Neural crest cell (in vitro differentiated cells): Measurements from ENCODE around the gene PPP6C. TPM values are rescaled to one million over a fixed set of nuclear protein-coding genes. Genes with fewer than 3 reads are reported as not detected.
A peak's percentile ranks its signal among the peaks of the same experiment; 100 is the strongest.

Experiments used
- DNase-seq: peaks from one replicate; pipeline ENCODE4 v3.0.0; 2021; ENCODE audit warnings: low read depth, mixed read lengths, low spot score
- H3K27ac Mint-ChIP-seq: one replicate; pipeline ENCODE4 v1.8.0; 2021; ENCODE audit warnings: mild to moderate bottlenecking, mixed read lengths; ENCODE audit not compliant: unreplicated experiment
- H3K27me3 Mint-ChIP-seq: 2 replicates; pipeline ENCODE4 v1.8.0; 2021; ENCODE audit warnings: low read depth, mild to moderate bottlenecking, mixed read lengths
- H3K36me3 Mint-ChIP-seq: 2 replicates; pipeline ENCODE4 v1.8.0; 2021; ENCODE audit warnings: low read depth, mild to moderate bottlenecking, mixed read lengths
- H3K4me1 Mint-ChIP-seq: 2 replicates; pipeline ENCODE4 v1.8.0; 2021; ENCODE audit warnings: mixed read lengths
- H3K4me3 Mint-ChIP-seq: one replicate; pipeline ENCODE4 v1.8.0; 2021; ENCODE audit warnings: mild to moderate bottlenecking, mixed read lengths
- H3K9me3 Mint-ChIP-seq: 2 replicates; pipeline ENCODE4 v1.8.0; 2021; ENCODE audit warnings: mixed read lengths
- total RNA-seq: library from RNA; stranded (reverse); gene quantifications from 2 replicates; pipeline ENCODE4 v1.2.1, GENCODE V29; 2021
- TF ChIP-seq, protein P1 (sequence below): fragments of 200-600 bp; sonication (generic); conservative IDR thresholded peaks from 2 replicates; pipeline ENCODE4 v1.5.0; 2021; ENCODE audit warnings: antibody characterized with exemption, mild to moderate bottlenecking

Gene PPP6C
- total RNA-seq, 1 donor from 2014 or later: 45.3 TPM

DNA sequence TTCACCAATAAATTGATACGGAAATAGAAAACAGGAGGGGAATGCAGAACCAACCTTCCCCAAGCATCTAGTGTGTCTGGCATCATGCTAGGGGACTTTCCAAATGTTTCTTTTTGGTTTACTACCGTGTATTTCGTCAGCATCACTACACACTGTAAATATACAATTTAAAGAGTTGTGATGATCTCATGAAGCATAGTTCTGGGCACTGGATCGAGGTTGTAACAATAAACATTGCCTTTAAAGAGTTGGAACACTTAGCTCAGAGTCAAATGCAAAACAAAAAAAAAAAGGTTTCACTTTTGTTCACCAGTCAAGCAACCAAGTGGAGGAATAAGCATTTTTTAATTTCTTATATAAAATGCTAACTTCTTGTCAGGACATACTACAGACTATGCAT, 43.4 kb downstream of the PPP6C start:
- Mint-ChIP-seq H3K27ac (no peak overlapping the region), H3K9me3 (no peaks in the 10 kb centered on the region), H3K36me3 (peaks cover 3% of the 10 kb centered on the region)

DNA sequence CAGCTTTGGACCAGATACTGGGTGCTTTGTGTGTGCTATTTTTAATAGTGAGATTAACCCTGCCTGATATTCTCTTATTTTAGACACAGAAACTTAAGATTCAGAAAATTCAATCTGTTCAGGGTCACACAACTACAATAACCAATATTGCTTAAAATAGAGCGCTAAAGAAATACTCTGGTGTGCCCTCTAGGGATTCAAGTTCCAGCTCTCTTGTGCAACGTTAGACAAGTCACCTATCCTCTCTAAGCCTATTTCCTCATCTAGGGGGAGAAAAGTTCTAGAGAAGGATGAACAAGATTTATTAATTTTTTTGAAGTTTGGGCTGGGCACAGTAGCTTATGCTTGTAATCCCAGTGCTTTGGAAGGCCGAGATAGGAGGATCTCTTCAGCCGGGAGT, 44.2 kb downstream of the PPP6C start:
- TF ChIP-seq, protein P1, sequence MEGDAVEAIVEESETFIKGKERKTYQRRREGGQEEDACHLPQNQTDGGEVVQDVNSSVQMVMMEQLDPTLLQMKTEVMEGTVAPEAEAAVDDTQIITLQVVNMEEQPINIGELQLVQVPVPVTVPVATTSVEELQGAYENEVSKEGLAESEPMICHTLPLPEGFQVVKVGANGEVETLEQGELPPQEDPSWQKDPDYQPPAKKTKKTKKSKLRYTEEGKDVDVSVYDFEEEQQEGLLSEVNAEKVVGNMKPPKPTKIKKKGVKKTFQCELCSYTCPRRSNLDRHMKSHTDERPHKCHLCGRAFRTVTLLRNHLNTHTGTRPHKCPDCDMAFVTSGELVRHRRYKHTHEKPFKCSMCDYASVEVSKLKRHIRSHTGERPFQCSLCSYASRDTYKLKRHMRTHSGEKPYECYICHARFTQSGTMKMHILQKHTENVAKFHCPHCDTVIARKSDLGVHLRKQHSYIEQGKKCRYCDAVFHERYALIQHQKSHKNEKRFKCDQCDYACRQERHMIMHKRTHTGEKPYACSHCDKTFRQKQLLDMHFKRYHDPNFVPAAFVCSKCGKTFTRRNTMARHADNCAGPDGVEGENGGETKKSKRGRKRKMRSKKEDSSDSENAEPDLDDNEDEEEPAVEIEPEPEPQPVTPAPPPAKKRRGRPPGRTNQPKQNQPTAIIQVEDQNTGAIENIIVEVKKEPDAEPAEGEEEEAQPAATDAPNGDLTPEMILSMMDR: no peak
- H3K27ac Mint-ChIP-seq: no peak overlapping the region
- DNase-seq: no peak
- H3K4me3 Mint-ChIP-seq: peak overlapping the region; percentile 29
- H3K36me3 Mint-ChIP-seq: no peaks in the 10 kb centered on the region
- no peaks in the 10 kb centered on the region for H3K27me3 Mint-ChIP-seq
- peaks cover 14% of the 10 kb centered on the region for H3K4me1 Mint-ChIP-seq
- no peaks in the 10 kb centered on the region for H3K9me3 Mint-ChIP-seq

More for the DNA sequence above, 43.4 kb downstream of the PPP6C start:
- Mint-ChIP-seq H3K4me1 (peaks cover 14% of the 10 kb centered on the region), H3K4me3 (no peak overlapping the region), H3K27me3 (no peaks in the 10 kb centered on the region)
- no peak for DNase-seq
- TF ChIP-seq, protein P1: no peak

DNA sequence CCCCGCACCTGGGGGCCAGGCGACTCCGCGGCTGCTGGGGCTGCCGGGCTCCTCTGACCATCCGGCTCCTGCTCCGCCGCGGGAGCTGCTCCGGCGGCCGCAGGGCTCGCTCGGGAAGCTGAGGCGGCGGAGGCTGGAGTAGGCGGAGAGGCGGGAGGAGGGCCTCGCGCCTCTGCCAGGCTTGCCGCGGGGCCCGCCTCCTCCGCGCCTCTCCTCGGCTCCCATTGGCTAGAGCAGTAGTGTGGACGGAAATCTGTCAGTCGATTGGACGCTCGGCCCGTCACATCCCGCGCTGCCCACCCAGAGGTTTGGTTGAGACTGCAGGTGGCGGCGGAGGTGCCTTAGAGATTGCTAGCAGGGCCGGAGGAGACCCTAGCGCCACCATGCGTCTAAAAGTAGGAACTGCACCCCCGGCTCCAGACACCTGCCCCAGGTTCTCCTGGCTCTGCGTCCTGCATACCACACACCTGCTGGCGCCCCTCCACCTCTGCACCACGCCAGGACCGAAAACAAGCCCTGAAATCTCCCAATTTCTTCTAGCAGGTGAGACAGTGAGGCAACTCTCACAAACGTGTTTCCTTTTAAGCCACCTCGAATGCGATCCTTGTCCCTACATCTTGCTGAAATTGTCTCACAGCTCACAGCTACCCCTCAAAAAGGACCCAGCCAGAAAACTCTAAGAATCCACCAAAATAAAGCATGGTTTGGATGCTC, 46.1 kb downstream of the PPP6C start, which contains the start of gene SCAI:
SCAI (minus strand) TSS at position 152 of the 714 bp plus-strand sequence; CDS start at position 61, 91 bp downstream.
- peak; percentile 97 for DNase-seq
- Mint-ChIP-seq H3K27me3 (no peaks in the 10 kb centered on the region), H3K4me3 (peak within 1 kb of the TSS; percentile 99), H3K36me3 (no peaks in the 10 kb centered on the region), H3K4me1 (peaks cover 14% of the 10 kb centered on the region), H3K9me3 (no peaks in the 10 kb centered on the region), H3K27ac (peak within 1 kb of the TSS; percentile 58)
- TF ChIP-seq, protein P1: peak; percentile 99

DNA sequence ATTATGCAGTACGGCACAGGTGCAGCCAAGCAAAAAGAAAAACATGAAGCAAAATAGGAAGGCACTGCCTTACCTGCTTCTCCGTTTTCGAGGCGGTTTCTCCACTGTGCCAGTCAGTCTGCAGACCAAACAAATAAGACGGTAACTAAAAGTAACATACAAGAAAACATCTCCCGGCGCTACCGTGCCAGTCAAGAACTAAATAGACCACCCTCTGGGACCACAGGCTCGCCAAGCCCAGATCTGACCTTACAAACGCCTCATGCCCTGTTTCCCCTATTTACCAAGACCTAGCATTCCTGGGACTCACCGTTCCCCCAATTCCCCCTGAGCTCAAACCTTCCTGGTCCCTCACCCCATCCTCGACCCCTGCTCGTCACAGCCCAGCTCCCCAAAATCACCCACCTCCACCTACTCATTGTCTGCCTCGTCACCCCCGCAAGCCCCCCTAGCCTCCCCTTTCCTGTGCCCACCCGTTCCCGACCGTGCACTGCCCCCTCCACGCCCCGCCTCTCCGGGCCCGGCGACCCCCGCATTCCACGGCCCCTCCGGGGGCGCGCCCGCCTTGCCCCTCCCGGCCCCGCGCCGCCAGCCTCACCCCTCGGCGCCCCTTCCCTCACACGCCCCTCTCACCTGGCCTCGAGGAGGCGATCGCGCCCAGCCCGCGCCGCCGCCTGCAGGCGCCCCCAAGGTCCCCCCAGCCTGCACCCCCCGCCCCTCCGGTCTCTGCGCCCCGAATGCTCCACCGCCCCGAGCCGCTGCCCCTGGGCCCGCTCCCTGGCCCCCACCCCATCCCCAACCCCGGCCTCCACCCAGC, 46.8 kb downstream of the PPP6C start:
- TF ChIP-seq, protein P1: no peak
- H3K4me1 Mint-ChIP-seq: peaks cover 14% of the 10 kb centered on the region
- peak; percentile 9 for DNase-seq

DNA sequence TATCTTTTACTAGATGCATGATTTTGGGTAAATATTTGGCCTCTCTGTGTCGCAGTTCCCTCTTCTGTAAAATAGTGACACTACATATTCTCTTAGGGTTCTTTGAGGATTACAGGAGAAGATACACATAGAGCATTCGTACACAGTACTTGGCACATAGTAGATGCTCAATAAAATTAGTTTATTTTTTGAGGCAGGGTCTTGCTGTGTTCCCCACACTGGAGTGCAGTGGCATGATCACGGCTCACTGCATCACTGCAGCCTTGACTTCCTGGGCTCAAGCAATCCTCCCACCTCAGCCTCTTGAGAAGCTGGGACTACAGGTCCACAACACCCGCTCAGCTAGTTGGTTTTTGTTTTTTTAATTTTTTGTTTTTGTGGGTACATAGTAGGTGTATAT, 47.9 kb downstream of the PPP6C start:
- H3K4me1 Mint-ChIP-seq: peaks cover 14% of the 10 kb centered on the region
- DNase-seq: no peak
- no peaks in the 10 kb centered on the region for H3K36me3 Mint-ChIP-seq
- TF ChIP-seq, protein P1: no peak
- H3K27me3 Mint-ChIP-seq: no peaks in the 10 kb centered on the region
- H3K9me3 Mint-ChIP-seq: no peaks in the 10 kb centered on the region
- no peak overlapping the region for H3K27ac Mint-ChIP-seq
- peak overlapping the region; percentile 99 for H3K4me3 Mint-ChIP-seq

More for the DNA sequence above, 46.8 kb downstream of the PPP6C start:
- H3K36me3 Mint-ChIP-seq: no peaks in the 10 kb centered on the region
- no peaks in the 10 kb centered on the region for H3K9me3 Mint-ChIP-seq
- H3K4me3 Mint-ChIP-seq: peak overlapping the region; percentile 99
- H3K27ac Mint-ChIP-seq: peak overlapping the region; percentile 58
- H3K27me3 Mint-ChIP-seq: no peaks in the 10 kb centered on the region
